IMR-90 (cell line): ENCODE measurements around the gene LAMA2. TPM values are rescaled to one million over a fixed set of nuclear protein-coding genes. Genes with fewer than 3 reads are reported as not detected.
A peak's percentile ranks its signal among the peaks of the same experiment; 100 is the strongest.

ENCODE experiments used
- ATAC-seq: fragments of 200-7000 bp; cut with Tn5 transposase; 2 replicates; pipeline ENCODE4 v1.9.1; 2020; ENCODE audit warnings: low read depth, mild to moderate bottlenecking, moderate library complexity
- BruUV-seq: library from RNA; stranded (reverse); fragments of 400-500 nt; replicated peaks from 2 replicates; lab custom pipeline; 2021; lab: Mats Ljungman, UMichigan
- CTCF ChIA-PET: fragments of 300-600 bp; formaldehyde crosslinking; extraction: SDS; loops from one replicate; lab custom pipeline; 2021; ENCODE audit warnings: antibody characterized with exemption; lab: Yijun Ruan, JAX
- POLR2A ChIA-PET: fragments of 300-600 bp; sonication (Branson Sonifier 250); formaldehyde crosslinking; loops from one replicate; lab custom pipeline; 2022; ENCODE audit warnings: antibody characterized with exemption; ENCODE audit not compliant: unreplicated experiment; lab: Charles Lee
- DNase-seq: peaks from one replicate; pipeline ENCODE4 v3.0.0; 2013
- H2AFZ ChIP-seq: replicated peaks from 2 replicates; pipeline ENCODE3; 2013; ENCODE audit warnings: low read length, mild to moderate bottlenecking; ENCODE audit not compliant: poor library complexity
- H2AK5ac ChIP-seq: 2 replicates; pipeline ENCODE4 v1.6.1; 2013; ENCODE audit warnings: low read depth, low read length, inconsistent platforms
- H2AK9ac ChIP-seq: replicated peaks from 2 replicates; pipeline ENCODE3; 2013; ENCODE audit warnings: mild to moderate bottlenecking, low read depth, low read length, moderate library complexity; ENCODE audit not compliant: poor library complexity
- H2BK120ac ChIP-seq: 2 replicates; pipeline ENCODE4 v1.6.1; 2013; ENCODE audit warnings: low read depth, low read length, inconsistent platforms
- H2BK15ac ChIP-seq: 3 replicates; pipeline ENCODE4 v1.6.1; 2013; ENCODE audit warnings: low read depth, low read length, inconsistent platforms
- H2BK20ac ChIP-seq: 2 replicates; pipeline ENCODE4 v1.6.1; 2013; ENCODE audit warnings: low read depth, mild to moderate bottlenecking, inconsistent platforms, low read length, moderate library complexity
- H2BK5ac ChIP-seq: 2 replicates; pipeline ENCODE4 v1.6.1; 2013; ENCODE audit warnings: mild to moderate bottlenecking, low read depth, low read length, inconsistent platforms; ENCODE audit not compliant: poor library complexity, severe bottlenecking
- H3K14ac ChIP-seq: replicated peaks from 2 replicates; pipeline ENCODE4 v1.6.1; 2013; ENCODE audit warnings: low read depth, low read length, inconsistent platforms
- H3K18ac ChIP-seq: 2 replicates; pipeline ENCODE4 v1.6.1; 2013; ENCODE audit warnings: low read depth, low read length, control low read depth
- H3K23ac ChIP-seq: 2 replicates; pipeline ENCODE4 v1.6.1; 2013; ENCODE audit warnings: low read depth, low read length, inconsistent platforms
- H3K27ac ChIP-seq: 2 replicates; pipeline ENCODE4 v1.5.1; 2013; ENCODE audit warnings: mild to moderate bottlenecking, control low read depth, low read length; ENCODE audit not compliant: insufficient read depth
- H3K27me3 ChIP-seq: 2 replicates; pipeline ENCODE4 v1.6.1; 2013; ENCODE audit warnings: low read length; ENCODE audit not compliant: control insufficient read depth, insufficient read depth
- H3K36me3 ChIP-seq: 2 replicates; pipeline ENCODE4 v1.6.1; 2013; ENCODE audit warnings: low read length, mixed read lengths; ENCODE audit not compliant: control insufficient read depth, insufficient read depth
- H3K4ac ChIP-seq: 2 replicates; pipeline ENCODE4 v1.6.1; 2013; ENCODE audit warnings: low read depth, low read length, inconsistent platforms
- H3K4me1 ChIP-seq: 2 replicates; pipeline ENCODE4 v1.6.1; 2013; ENCODE audit warnings: low read length, mixed read lengths; ENCODE audit not compliant: control insufficient read depth, insufficient read depth
- H3K4me2 ChIP-seq: 2 replicates; pipeline ENCODE4 v1.6.1; 2013; ENCODE audit warnings: low read depth, mild to moderate bottlenecking, control low read depth, low read length, moderate library complexity
- H3K4me3 ChIP-seq: 2 replicates; pipeline ENCODE4 v1.5.1; 2013; ENCODE audit warnings: low read depth, mild to moderate bottlenecking, control low read depth, low read length, moderate library complexity; ENCODE audit not compliant: insufficient read depth
- H3K56ac ChIP-seq: 2 replicates; pipeline ENCODE4 v1.6.1; 2013; ENCODE audit warnings: low read length, inconsistent platforms; ENCODE audit not compliant: insufficient read depth; ENCODE audit errors: extremely low read depth
- H3K79me1 ChIP-seq, 2 experiments: 2 replicates each; pipeline ENCODE4 v1.6.1; 2013; ENCODE audit warnings: low read length in 2 of 2, inconsistent platforms in 1 of 2, low read depth in 1 of 2
- H3K9ac ChIP-seq: 2 replicates; pipeline ENCODE4 v1.6.1; 2013; ENCODE audit warnings: low read depth, low read length, control low read depth
- H3K9me1 ChIP-seq: 2 replicates; pipeline ENCODE4 v1.6.1; 2013; ENCODE audit warnings: low read length, inconsistent platforms; ENCODE audit not compliant: insufficient read depth
- H3K9me3 ChIP-seq: 2 replicates; pipeline ENCODE4 v1.6.1; 2013; ENCODE audit warnings: low read length; ENCODE audit not compliant: control insufficient read depth, insufficient read depth
- H4K20me1 ChIP-seq: 2 replicates; pipeline ENCODE4 v1.6.1; 2013; ENCODE audit warnings: low read length, inconsistent platforms; ENCODE audit not compliant: insufficient read depth
- H4K5ac ChIP-seq: 2 replicates; pipeline ENCODE4 v1.6.1; 2013; ENCODE audit warnings: mild to moderate bottlenecking, low read depth, low read length, control low read depth
- H4K8ac ChIP-seq, 2 experiments: 2 replicates each; pipeline ENCODE4 v1.6.1; 2013; ENCODE audit warnings: low read depth in 2 of 2, low read length in 2 of 2, control low read depth in 1 of 2, inconsistent platforms in 1 of 2
- H4K91ac ChIP-seq: 2 replicates; pipeline ENCODE4 v1.6.1; 2013; ENCODE audit warnings: low read depth, low read length, inconsistent platforms; ENCODE audit not compliant: insufficient read depth
- ELK1 ChIP-seq: fragments of 150-350 bp; IDR thresholded peaks from 2 replicates; pipeline ENCODE4 v1.6.1; 2016; ENCODE audit warnings: low read depth, mild to moderate bottlenecking, low read length, moderate library complexity, borderline replicate concordance
- MAFK ChIP-seq: IDR thresholded peaks from 2 replicates; pipeline ENCODE4 v1.6.1; 2012; ENCODE audit warnings: low read depth, low read length, improper control_type of control experiment
- WGBS, 2 experiments: methylation state at CpG; one replicate each; pipeline versions ENCODE4 v1.1.5 to v1.1.7; 2013; ENCODE audit warnings: missing lambda C conversion rate in 2 of 2; ENCODE audit not compliant: insufficient read length in 1 of 2; ENCODE audit errors: extremely low coverage in 2 of 2; 5-methylcytosine and 5-hydroxymethylcytosine counted together
- dilution Hi-C: fragments of 300-500 bp; cut with HindIII; formaldehyde crosslinking; loops from one replicate; pipeline ENCODE4 v1.14.3; 2018; ENCODE audit warnings: low sequenced_read_pairs; ENCODE audit not compliant: unreplicated experiment
- in situ Hi-C: fragments of 300-500 bp; cut with MboI; formaldehyde crosslinking; loops from 3 replicates; pipeline ENCODE4 v1.14.3; 2019; ENCODE audit warnings: low sequenced_read_pairs, inconsistent platforms, mixed read lengths
- intact Hi-C: fragments of 100-400 bp; cut with micrococcal nuclease; formaldehyde crosslinking; loops from 2 replicates; pipeline ENCODE4 v1.10.0; 2022
- polyA plus RNA-seq, 3 experiments: library from polyadenylated mRNA; depleted of rRNA; stranded (reverse); fragments of >200 nt; gene quantifications; 2 replicates each; pipeline ENCODE4 v1.2.3, GENCODE V29; 2012; ENCODE audit warnings: low replicate concordance in 1 of 3
- total RNA-seq: library from RNA; depleted of rRNA; stranded (reverse); fragments of >200 nt; gene quantifications from 2 replicates; pipeline ENCODE4 v1.2.3, GENCODE V29; 2012

LAMA2 gene
- total and polyA plus RNA-seq, 2 of the 4 experiments (the other 2 are of a cell fraction) = 9.9 to 13.3 TPM

GRCh38 chr6:129307845-129308244, 424.9 kb downstream of the LAMA2 start:
- no peak overlapping the region for H3K18ac ChIP-seq
- dilution Hi-C loops (no loop called here), intact Hi-C loops (no loop called here), in situ Hi-C loops (no loop called here)
- no peak for ATAC-seq
- WGBS, 2 experiments = no CpG with 5 or more reads among the region's 2 CpGs
- H3K23ac ChIP-seq = no peak overlapping the region
- H2BK20ac ChIP-seq = no peak overlapping the region
- POLR2A ChIA-PET = no interaction called here
- no peak overlapping the region for H2BK5ac ChIP-seq
- no peak overlapping the region for H2BK15ac ChIP-seq
- no peak overlapping the region for H3K4me2 ChIP-seq
- H3K4me3 ChIP-seq = no peak overlapping the region
- H2BK120ac ChIP-seq = no peak overlapping the region
- no peak overlapping the region for H3K27ac ChIP-seq
- H3K27me3 ChIP-seq = no peaks in the 10 kb centered on the region
- TF ChIP-seq ELK1 (no peak), MAFK (peak; percentile 70)
- no peak overlapping the region for H2AK9ac ChIP-seq
- peaks cover 1% of the 10 kb centered on the region; the same call in 1 of the 2 replicates for H3K4me1 ChIP-seq
- no TSS peak for BruUV-seq
- no peak overlapping the region for H4K5ac ChIP-seq
- no peak overlapping the region for H3K4ac ChIP-seq
- no peak overlapping the region for H2AK5ac ChIP-seq
- H2AFZ ChIP-seq = no peak overlapping the region
- no peak overlapping the region for H4K8ac ChIP-seq
- no peak overlapping the region for H3K14ac ChIP-seq
- H3K9me3 ChIP-seq = no peaks in the 10 kb centered on the region
- no peak overlapping the region for H4K91ac ChIP-seq
- no peak overlapping the region for H3K9ac ChIP-seq
- no peak for DNase-seq
- no peaks in the 10 kb centered on the region for H3K79me1 ChIP-seq
- H3K56ac ChIP-seq = no peak overlapping the region
- H3K36me3 ChIP-seq = no peaks in the 10 kb centered on the region
- no peaks in the 10 kb centered on the region for H4K20me1 ChIP-seq
- CTCF ChIA-PET = interaction anchor here (1.3 kb wide), 1 partner anchor 8 kb away, joined by 3 read pairs; no protein-coding TSS in a partner anchor
- no peaks in the 10 kb centered on the region for H3K9me1 ChIP-seq
